SU-DHL-6 (cell line): ENCODE results near the gene GDF10.

Experiments
- CTCF ChIP-seq: fragments of 200-600 bp; sonication (generic); IDR thresholded peaks from one replicate; pipeline ENCODE4 v1.5.1; 2017; ENCODE audit warnings: antibody characterized with exemption, mild to moderate bottlenecking, low read length, moderate library complexity; ENCODE audit not compliant: insufficient read depth, poor library complexity, severe bottlenecking
- EZH2phosphoT487 ChIP-seq: fragments of 200-600 bp; sonication (generic), shearing (Covaris generic); conservative IDR thresholded peaks from 2 replicates; pipeline ENCODE4 v1.6.1; 2018; ENCODE audit warnings: mild to moderate bottlenecking, antibody characterized with exemption, low read length, moderate library complexity, mixed read lengths

DNA sequence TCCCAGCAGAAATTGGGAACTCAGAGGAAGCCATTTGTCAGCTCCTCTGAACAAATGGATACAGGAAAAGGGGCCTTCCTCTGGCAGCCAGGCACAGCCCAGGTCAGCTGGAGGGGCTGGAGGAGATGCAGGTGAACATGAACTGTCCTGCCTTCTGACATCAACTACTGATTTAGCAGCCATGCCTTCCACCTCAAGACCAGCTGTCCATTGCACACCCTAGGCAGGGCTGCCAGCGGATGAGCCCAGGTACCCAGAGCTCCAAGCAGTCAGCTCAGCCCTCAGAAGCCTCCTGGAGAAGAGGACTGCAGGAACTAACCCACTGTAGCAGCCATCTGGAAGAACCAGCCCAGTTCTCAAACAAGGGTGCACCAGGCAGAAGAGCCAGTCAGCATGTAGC, 44.1 kb upstream of the GDF10 start:
- TF ChIP-seq CTCF (no peak), EZH2phosphoT487 (no peak)
